Esophagus muscularis mucosa (tissue), 4 donors: ENCODE results near the gene PCDHA5. TPM values are rescaled to one million over a fixed set of nuclear protein-coding genes. Genes with fewer than 3 reads are reported as not detected.
A peak's percentile ranks its signal among the peaks of the same experiment; 100 is the strongest.
"Not testable (repeated sequence)": the region's sequence is repeated elsewhere in the genome, so short reads cannot be mapped to it uniquely, and the experiment has no call there.

Experiments
- DNase-seq: peaks from one replicate; pipeline ENCODE4 v3.0.0-alpha.2; 2017; ENCODE audit errors: extremely low spot score
- H3K27ac ChIP-seq, 4 donors: fragments of 200-600 bp; sonication (generic); replicated peaks in 1 of 4; 1 replicate in 3 of 4; 2 replicates in 1 of 4; pipeline ENCODE4 v1.5.1; 2016 to 2019; ENCODE audit warnings: mild to moderate bottlenecking in 1 of 4
- H3K27me3 ChIP-seq, 4 donors: fragments of 200-600 bp; sonication (generic); one replicate each; pipeline versions ENCODE4 v1.5.1 to v1.6.0; 2016 to 2019
- H3K36me3 ChIP-seq, 4 donors: fragments of 200-600 bp; sonication (generic); one replicate each; pipeline ENCODE4 v1.5.1; 2016 to 2019
- H3K4me1 ChIP-seq, 4 donors: fragments of 200-600 bp; sonication (generic); one replicate each; pipeline ENCODE4 v1.5.1; 2016 to 2019
- H3K4me3 ChIP-seq, 4 donors: fragments of 200-600 bp; sonication (generic); 1 replicate in 2 of 4; 2 replicates in 2 of 4; pipeline ENCODE4 v1.5.1; 2016 to 2019; ENCODE audit warnings: mild to moderate bottlenecking in 4 of 4, moderate library complexity in 1 of 4
- H3K9me3 ChIP-seq, 4 donors: fragments of 200-600 bp; sonication (generic); 1 replicate in 3 of 4; 2 replicates in 1 of 4; pipeline ENCODE4 v1.5.1; 2016 to 2019
- EP300 ChIP-seq: sonication (generic); formaldehyde crosslinking; IDR thresholded peaks from one replicate; pipeline ENCODE4 v1.6.1; 2017; ENCODE audit warnings: antibody characterized with exemption
- POLR2A ChIP-seq: fragments of 450-650 bp; IDR thresholded peaks from one replicate; pipeline ENCODE4 v1.6.1; 2017; ENCODE audit warnings: antibody characterized with exemption, moderate library complexity, mild to moderate bottlenecking, low read depth
- POLR2AphosphoS5 ChIP-seq, 2 donors: sonication (generic); formaldehyde crosslinking; IDR thresholded peaks; one replicate each; pipeline ENCODE4 v1.6.1; 2017; ENCODE audit warnings: antibody characterized with exemption in 2 of 2
- WGBS: methylation state at CpG from one replicate; pipeline ENCODE4 v1.1.5; 2018; 5-methylcytosine and 5-hydroxymethylcytosine counted together
- intact Hi-C: fragments of 100-400 bp; cut with DNase I; formaldehyde crosslinking; loops from one replicate; pipeline ENCODE4 v1.15.1; 2023
- total RNA-seq, 4 donors: library from RNA; depleted of rRNA; stranded (reverse); fragments of >200 nt; gene quantifications; one replicate each; pipeline versions ENCODE4 v1.1.0 to v1.2.1, GENCODE V29; 2016
- TF ChIP-seq, protein P1 (sequence below), 3 experiments: fragments of 200-600 bp in 2 of 3; fragments of 450-650 bp in 1 of 3; sonication (generic) in 2 of 3; IDR thresholded peaks; one replicate each; pipeline ENCODE4 v1.5.1; 2017 to 2019; ENCODE audit warnings: antibody characterized with exemption in 3 of 3, mild to moderate bottlenecking in 2 of 3, moderate library complexity in 1 of 3

The PCDHA5 gene
- total RNA-seq, 4 donors from 2014 or later, result 0.17 to 0.69 (median 0.30) TPM

GRCh38 chr5:140840978-140841962, 19.9 kb downstream of the PCDHA5 start, which contains the start of gene PCDHA8:
Gene PCDHA8 (plus strand): TSS chr5:140841187. CDS start chr5:140841322, 135 bp downstream.
- Histone ChIP-seq H3K4me3 (no peak within 1 kb of the TSS), H3K27me3 (peaks cover 0 to 64% (median 4%) of the 10 kb centered on the region in 4 donors), H3K36me3 (no peaks in the 10 kb centered on the region), H3K27ac (no peak within 1 kb of the TSS), H3K4me1 (no peaks in the 10 kb centered on the region), H3K9me3 (peaks cover 0 to 40% (median 33%) of the 10 kb centered on the region in 4 donors)
- WGBS, result 20% methylated on average over 38 of the region's 47 CpGs
- TF ChIP-seq POLR2A (no peak), POLR2AphosphoS5 (IDR thresholded peaks at IDR 0.05) (no peak)
- TF ChIP-seq, protein P1, sequence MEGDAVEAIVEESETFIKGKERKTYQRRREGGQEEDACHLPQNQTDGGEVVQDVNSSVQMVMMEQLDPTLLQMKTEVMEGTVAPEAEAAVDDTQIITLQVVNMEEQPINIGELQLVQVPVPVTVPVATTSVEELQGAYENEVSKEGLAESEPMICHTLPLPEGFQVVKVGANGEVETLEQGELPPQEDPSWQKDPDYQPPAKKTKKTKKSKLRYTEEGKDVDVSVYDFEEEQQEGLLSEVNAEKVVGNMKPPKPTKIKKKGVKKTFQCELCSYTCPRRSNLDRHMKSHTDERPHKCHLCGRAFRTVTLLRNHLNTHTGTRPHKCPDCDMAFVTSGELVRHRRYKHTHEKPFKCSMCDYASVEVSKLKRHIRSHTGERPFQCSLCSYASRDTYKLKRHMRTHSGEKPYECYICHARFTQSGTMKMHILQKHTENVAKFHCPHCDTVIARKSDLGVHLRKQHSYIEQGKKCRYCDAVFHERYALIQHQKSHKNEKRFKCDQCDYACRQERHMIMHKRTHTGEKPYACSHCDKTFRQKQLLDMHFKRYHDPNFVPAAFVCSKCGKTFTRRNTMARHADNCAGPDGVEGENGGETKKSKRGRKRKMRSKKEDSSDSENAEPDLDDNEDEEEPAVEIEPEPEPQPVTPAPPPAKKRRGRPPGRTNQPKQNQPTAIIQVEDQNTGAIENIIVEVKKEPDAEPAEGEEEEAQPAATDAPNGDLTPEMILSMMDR (IDR thresholded peaks at IDR 0.05), result no peak
- peak; percentile 53 for DNase-seq
- intact Hi-C loops, result no loop called here

- Histone ChIP-seq H3K27me3 (peaks cover 0 to 70% (median 6%) of the 10 kb centered on the region in 4 donors), H3K9me3 (peaks cover 0 to 43% (median 34%) of the 10 kb centered on the region in 4 donors)
- WGBS, result 44% methylated on average over 56 of the region's 87 CpGs
These were observed 21.7 kb downstream of the PCDHA5 start for GRCh38 chr5:140842798-140843733.

GRCh38 chr5:140848139-140849102, 27.0 kb downstream of the PCDHA5 start, which contains the start of gene PCDHA9:
Gene PCDHA9 (plus strand): TSS chr5:140848382. CDS start chr5:140848496, 114 bp downstream.
- H3K4me1 ChIP-seq, H3K36me3 ChIP-seq, DNase-seq, intact Hi-C loops, H3K4me3 ChIP-seq, H3K27ac ChIP-seq: not testable (repeated sequence)
- 24% methylated on average over 24 of the region's 48 CpGs for WGBS
- H3K27me3 ChIP-seq, result peaks cover 0 to 64% (median 8%) of the 10 kb centered on the region in 4 donors
- peaks cover 0 to 29% (median 20%) of the 10 kb centered on the region in 4 donors for H3K9me3 ChIP-seq

More at GRCh38 chr5:140842798-140843733, 21.7 kb downstream of the PCDHA5 start:
- DNase-seq, result peak; percentile 62
- Histone ChIP-seq H3K36me3 (no peaks in the 10 kb centered on the region), H3K4me1 (no peaks in the 10 kb centered on the region), H3K27ac (no peak overlapping the region), H3K4me3 (no peak overlapping the region)
- TF ChIP-seq POLR2AphosphoS5 (IDR thresholded peaks at IDR 0.05), result no peak
- TF ChIP-seq POLR2A, result no peak
- TF ChIP-seq, protein P1 (IDR thresholded peaks at IDR 0.05), result no peak
- no peak for TF ChIP-seq EP300
- intact Hi-C loops, result no loop called here

- H3K4me3 ChIP-seq, H3K4me1 ChIP-seq, DNase-seq, intact Hi-C loops, H3K36me3 ChIP-seq, H3K27ac ChIP-seq: not testable (repeated sequence)
- Histone ChIP-seq H3K27me3 (peaks cover 0 to 68% (median 8%) of the 10 kb centered on the region in 4 donors), H3K9me3 (peaks cover 0 to 28% (median 14%) of the 10 kb centered on the region in 4 donors)
- WGBS, result 46% methylated on average over 20 of the region's 101 CpGs
These were observed 28.6 kb downstream of the PCDHA5 start for GRCh38 chr5:140849831-140850634.
